Liver (tissue), 9 donors: ENCODE results near the gene HMG20A. TPM values are rescaled to one million over a fixed set of nuclear protein-coding genes. Genes with fewer than 3 reads are reported as not detected.

Experiments
- DNase-seq: peaks from one replicate; pipeline ENCODE4 v3.0.0-alpha.2; 2017; ENCODE audit warnings: low spot score
- H3K27ac ChIP-seq, 2 donors: one replicate each; pipeline ENCODE4 v1.7.0; 2013; ENCODE audit warnings: inconsistent platforms in 2 of 2, low read length in 2 of 2, control low read depth in 1 of 2, low read depth in 1 of 2, mild to moderate bottlenecking in 1 of 2
- H3K27me3 ChIP-seq, 4 donors: one replicate each; pipeline versions ENCODE4 v1.6.1 to v1.7.0; 2013; ENCODE audit warnings: low read length in 3 of 4, inconsistent platforms in 1 of 4, mild to moderate bottlenecking in 1 of 4, moderate library complexity in 1 of 4; ENCODE audit not compliant: control insufficient read depth in 4 of 4, insufficient read depth in 4 of 4
- H3K36me3 ChIP-seq, 4 donors: one replicate each; pipeline versions ENCODE4 v1.6.1 to v1.7.0; 2013; ENCODE audit warnings: low read length in 3 of 4, mild to moderate bottlenecking in 3 of 4, low read depth in 1 of 4, moderate library complexity in 1 of 4; ENCODE audit not compliant: control insufficient read depth in 4 of 4, insufficient read depth in 3 of 4
- H3K4me1 ChIP-seq, 4 donors: one replicate each; pipeline versions ENCODE4 v1.6.1 to v1.7.0; 2013; ENCODE audit warnings: low read length in 3 of 4, mild to moderate bottlenecking in 3 of 4, moderate library complexity in 1 of 4; ENCODE audit not compliant: control insufficient read depth in 4 of 4, insufficient read depth in 4 of 4
- H3K4me3 ChIP-seq, 3 donors: one replicate each; pipeline versions ENCODE4 v1.6.1 to v1.7.0; 2013; ENCODE audit warnings: low read length in 3 of 3, control low read depth in 1 of 3, low read depth in 1 of 3, mild to moderate bottlenecking in 1 of 3
- H3K9ac ChIP-seq, 2 donors: one replicate each; pipeline ENCODE4 v1.7.0; 2013; ENCODE audit warnings: low read length in 2 of 2, mild to moderate bottlenecking in 2 of 2, moderate library complexity in 2 of 2, control low read depth in 1 of 2, low read depth in 1 of 2
- H3K9me3 ChIP-seq, 4 donors: one replicate each; pipeline versions ENCODE4 v1.6.1 to v1.7.0; 2013; ENCODE audit warnings: low read length in 3 of 4; ENCODE audit not compliant: control insufficient read depth in 4 of 4
- ATF3 ChIP-seq: IDR thresholded peaks from 2 replicates; pipeline ENCODE4 v1.6.1; 2016; ENCODE audit warnings: antibody characterized with exemption
- EGR1 ChIP-seq, 2 donors: IDR thresholded peaks; 2 replicates each; pipeline ENCODE4 v1.6.1; 2016 to 2018; ENCODE audit warnings: antibody characterized with exemption in 2 of 2, low read depth in 2 of 2
- FOXA1 ChIP-seq: IDR thresholded peaks from 2 replicates; pipeline ENCODE4 v1.6.1; 2016; ENCODE audit warnings: antibody characterized with exemption
- FOXA2 ChIP-seq: IDR thresholded peaks from 2 replicates; pipeline ENCODE4 v1.6.1; 2016; ENCODE audit warnings: antibody characterized with exemption
- GABPA ChIP-seq, 2 donors: IDR thresholded peaks in 1 of 2; conservative IDR thresholded peaks in 1 of 2; 2 replicates each; pipeline ENCODE4 v1.6.1; 2016; ENCODE audit warnings: antibody characterized with exemption in 2 of 2, mild to moderate bottlenecking in 1 of 2, moderate library complexity in 1 of 2
- HNF4A ChIP-seq, 2 donors: conservative IDR thresholded peaks; 2 replicates each; pipeline ENCODE4 v1.6.1; 2016; ENCODE audit warnings: antibody characterized with exemption in 2 of 2, mild to moderate bottlenecking in 2 of 2
- HNF4G ChIP-seq: IDR thresholded peaks from 2 replicates; pipeline ENCODE4 v1.6.1; 2016; ENCODE audit warnings: antibody characterized with exemption
- JUND ChIP-seq, 2 donors: IDR thresholded peaks; 2 replicates each; pipeline ENCODE4 v1.6.1; 2016; ENCODE audit warnings: antibody characterized with exemption in 2 of 2
- MAX ChIP-seq: IDR thresholded peaks from 2 replicates; pipeline ENCODE4 v1.6.1; 2016; ENCODE audit warnings: antibody characterized with exemption
- NR2F2 ChIP-seq: IDR thresholded peaks from 2 replicates; pipeline ENCODE4 v1.6.1; 2016; ENCODE audit warnings: antibody characterized with exemption
- RAD21 ChIP-seq, 2 donors: IDR thresholded peaks; 2 replicates each; pipeline ENCODE4 v1.6.1; 2016; ENCODE audit warnings: antibody characterized with exemption in 2 of 2, mild to moderate bottlenecking in 2 of 2
- REST ChIP-seq: IDR thresholded peaks from 2 replicates; pipeline ENCODE4 v1.6.1; 2016; ENCODE audit warnings: antibody characterized with exemption, mild to moderate bottlenecking
- RXRA ChIP-seq, 2 donors: IDR thresholded peaks; 2 replicates each; pipeline ENCODE4 v1.6.1; 2017 to 2018; ENCODE audit warnings: antibody characterized with exemption in 2 of 2, mild to moderate bottlenecking in 1 of 2
- SP1 ChIP-seq: IDR thresholded peaks from 2 replicates; pipeline ENCODE4 v1.6.1; 2018; ENCODE audit warnings: antibody characterized with exemption, mild to moderate bottlenecking
- TAF1 ChIP-seq: conservative IDR thresholded peaks from 2 replicates; pipeline ENCODE4 v1.6.1; 2016; ENCODE audit warnings: antibody characterized with exemption, mild to moderate bottlenecking
- YY1 ChIP-seq: IDR thresholded peaks from 2 replicates; pipeline ENCODE4 v1.6.1; 2016; ENCODE audit warnings: antibody characterized with exemption, mild to moderate bottlenecking
- polyA plus RNA-seq, 2 donors: library from polyadenylated mRNA; stranded (reverse) in 1 of 2; unstranded in 1 of 2; fragments of 200-250 nt in 1 of 2; fragments of >200 nt in 1 of 2; fragmentation: Nextera tagmentation in 1 of 2; extraction: Ambion mirVana in 1 of 2; gene quantifications; one replicate each; pipeline versions ENCODE4 v1.2.1 to v1.2.3, GENCODE V29; 2013 to 2015
- total RNA-seq, 2 donors: library from RNA; depleted of rRNA; stranded (reverse); fragments of >200 nt; gene quantifications; one replicate each; pipeline ENCODE4 v1.2.3, GENCODE V29; 2014
- TF ChIP-seq, protein P1 (sequence below): IDR thresholded peaks from 2 replicates; pipeline ENCODE4 v1.6.1; 2016; ENCODE audit warnings: antibody characterized with exemption
- TF ChIP-seq, protein P2 (sequence below): fragments of 150-350 bp; IDR thresholded peaks from 2 replicates; pipeline ENCODE4 v1.5.1; 2017; ENCODE audit warnings: improper control_type of control experiment, low read depth, low read length; ENCODE audit not compliant: missing input control
- donor health status: healthy.
- donor health status: healthy.
- donor health status: healthy.
- donor health status: healthy.
- donor health status: healthy.

HMG20A gene
- total and polyA plus RNA-seq, 4 donors: 7.7 to 19.4 (median 13.3) TPM

- no peak overlapping the region for H3K27ac ChIP-seq
- H3K9ac ChIP-seq: no peak overlapping the region
- H3K4me1 ChIP-seq: no peaks in the 10 kb centered on the region
- no peak for DNase-seq
- peaks cover 3 to 9% (median 7%) of the 10 kb centered on the region in 4 donors for H3K36me3 ChIP-seq
- no peaks in the 10 kb centered on the region for H3K9me3 ChIP-seq
- no peaks in the 10 kb centered on the region for H3K27me3 ChIP-seq
- TF ChIP-seq RAD21 (IDR thresholded peaks at IDR 0.05) (no peak), FOXA2 (no peak), REST (no peak), NR2F2 (no peak), ATF3 (no peak), JUND (IDR thresholded peaks at IDR 0.05) (no peak), RXRA (IDR thresholded peaks at IDR 0.05) (no peak), EGR1 (IDR thresholded peaks at IDR 0.05; ENCODE audit: low read depth in 2 of 2) (no peak), MAX (no peak), YY1 (no peak), SP1 (no peak), HNF4G (no peak), TAF1 (no peak), FOXA1 (no peak), HNF4A (conservative IDR thresholded peaks at IDR 0.05) (no peak), GABPA (IDR thresholded peaks at IDR 0.05 in 1 of 2, conservative IDR thresholded peaks at IDR 0.05 in 1 of 2) (no peak)
- TF ChIP-seq, protein P1, sequence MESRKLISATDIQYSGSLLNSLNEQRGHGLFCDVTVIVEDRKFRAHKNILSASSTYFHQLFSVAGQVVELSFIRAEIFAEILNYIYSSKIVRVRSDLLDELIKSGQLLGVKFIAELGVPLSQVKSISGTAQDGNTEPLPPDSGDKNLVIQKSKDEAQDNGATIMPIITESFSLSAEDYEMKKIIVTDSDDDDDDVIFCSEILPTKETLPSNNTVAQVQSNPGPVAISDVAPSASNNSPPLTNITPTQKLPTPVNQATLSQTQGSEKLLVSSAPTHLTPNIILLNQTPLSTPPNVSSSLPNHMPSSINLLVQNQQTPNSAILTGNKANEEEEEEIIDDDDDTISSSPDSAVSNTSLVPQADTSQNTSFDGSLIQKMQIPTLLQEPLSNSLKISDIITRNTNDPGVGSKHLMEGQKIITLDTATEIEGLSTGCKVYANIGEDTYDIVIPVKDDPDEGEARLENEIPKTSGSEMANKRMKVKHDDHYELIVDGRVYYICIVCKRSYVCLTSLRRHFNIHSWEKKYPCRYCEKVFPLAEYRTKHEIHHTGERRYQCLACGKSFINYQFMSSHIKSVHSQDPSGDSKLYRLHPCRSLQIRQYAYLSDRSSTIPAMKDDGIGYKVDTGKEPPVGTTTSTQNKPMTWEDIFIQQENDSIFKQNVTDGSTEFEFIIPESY: no peak
- TF ChIP-seq, protein P2, sequence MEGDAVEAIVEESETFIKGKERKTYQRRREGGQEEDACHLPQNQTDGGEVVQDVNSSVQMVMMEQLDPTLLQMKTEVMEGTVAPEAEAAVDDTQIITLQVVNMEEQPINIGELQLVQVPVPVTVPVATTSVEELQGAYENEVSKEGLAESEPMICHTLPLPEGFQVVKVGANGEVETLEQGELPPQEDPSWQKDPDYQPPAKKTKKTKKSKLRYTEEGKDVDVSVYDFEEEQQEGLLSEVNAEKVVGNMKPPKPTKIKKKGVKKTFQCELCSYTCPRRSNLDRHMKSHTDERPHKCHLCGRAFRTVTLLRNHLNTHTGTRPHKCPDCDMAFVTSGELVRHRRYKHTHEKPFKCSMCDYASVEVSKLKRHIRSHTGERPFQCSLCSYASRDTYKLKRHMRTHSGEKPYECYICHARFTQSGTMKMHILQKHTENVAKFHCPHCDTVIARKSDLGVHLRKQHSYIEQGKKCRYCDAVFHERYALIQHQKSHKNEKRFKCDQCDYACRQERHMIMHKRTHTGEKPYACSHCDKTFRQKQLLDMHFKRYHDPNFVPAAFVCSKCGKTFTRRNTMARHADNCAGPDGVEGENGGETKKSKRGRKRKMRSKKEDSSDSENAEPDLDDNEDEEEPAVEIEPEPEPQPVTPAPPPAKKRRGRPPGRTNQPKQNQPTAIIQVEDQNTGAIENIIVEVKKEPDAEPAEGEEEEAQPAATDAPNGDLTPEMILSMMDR: no peak
- H3K4me3 ChIP-seq: no peak overlapping the region
These were observed 34.3 kb downstream of the HMG20A start for GRCh38 chr15:77454951-77455350.
